Neural crest cell (in vitro differentiated cells): ENCODE data around the gene ITK. TPM values are rescaled to one million over a fixed set of nuclear protein-coding genes. Genes with fewer than 3 reads are reported as not detected.

Experiments
- DNase-seq: peaks from one replicate; pipeline ENCODE4 v3.0.0; 2021; ENCODE audit warnings: low read depth, mixed read lengths, low spot score
- H3K27ac Mint-ChIP-seq: one replicate; pipeline ENCODE4 v1.8.0; 2021; ENCODE audit warnings: mild to moderate bottlenecking, mixed read lengths; ENCODE audit not compliant: unreplicated experiment
- H3K27me3 Mint-ChIP-seq: 2 replicates; pipeline ENCODE4 v1.8.0; 2021; ENCODE audit warnings: low read depth, mild to moderate bottlenecking, mixed read lengths
- H3K36me3 Mint-ChIP-seq: 2 replicates; pipeline ENCODE4 v1.8.0; 2021; ENCODE audit warnings: low read depth, mild to moderate bottlenecking, mixed read lengths
- H3K4me1 Mint-ChIP-seq: 2 replicates; pipeline ENCODE4 v1.8.0; 2021; ENCODE audit warnings: mixed read lengths
- H3K4me3 Mint-ChIP-seq: one replicate; pipeline ENCODE4 v1.8.0; 2021; ENCODE audit warnings: mild to moderate bottlenecking, mixed read lengths
- H3K9me3 Mint-ChIP-seq: 2 replicates; pipeline ENCODE4 v1.8.0; 2021; ENCODE audit warnings: mixed read lengths
- total RNA-seq: library from RNA; stranded (reverse); gene quantifications from 2 replicates; pipeline ENCODE4 v1.2.1, GENCODE V29; 2021
- TF ChIP-seq, protein P1 (sequence below): fragments of 200-600 bp; sonication (generic); conservative IDR thresholded peaks from 2 replicates; pipeline ENCODE4 v1.5.0; 2021; ENCODE audit warnings: antibody characterized with exemption, mild to moderate bottlenecking

The ITK gene
- total RNA-seq, 1 donor from 2014 or later = not detected

DNA sequence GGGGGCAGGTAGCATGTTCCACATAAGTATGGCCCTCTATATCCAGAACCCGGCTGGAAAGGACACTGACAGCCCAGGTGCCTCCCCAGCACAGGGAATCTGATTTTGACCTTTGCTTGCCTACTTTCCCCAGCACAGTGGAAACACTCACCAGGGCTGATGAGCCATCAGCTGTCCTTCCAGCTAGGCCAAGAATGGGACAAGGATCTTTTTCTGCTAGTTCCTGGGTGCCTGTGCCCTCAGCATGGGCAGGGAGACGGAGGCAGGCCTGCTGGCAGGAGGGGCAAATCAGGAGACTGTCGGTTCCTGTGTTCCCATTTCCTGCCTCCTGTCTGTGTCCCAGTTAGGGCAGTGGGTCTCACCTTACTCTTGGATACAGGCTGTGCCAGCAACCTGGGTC is 86.4 kb downstream of the ITK start:
- Mint-ChIP-seq H3K4me3 (peak overlapping the region; percentile 83), H3K36me3 (peaks cover 6% of the 10 kb centered on the region), H3K27ac (peak overlapping the region; percentile 27), H3K4me1 (peaks cover 34% of the 10 kb centered on the region), H3K27me3 (peaks cover 9% of the 10 kb centered on the region), H3K9me3 (peaks cover 2% of the 10 kb centered on the region)
- TF ChIP-seq, protein P1, sequence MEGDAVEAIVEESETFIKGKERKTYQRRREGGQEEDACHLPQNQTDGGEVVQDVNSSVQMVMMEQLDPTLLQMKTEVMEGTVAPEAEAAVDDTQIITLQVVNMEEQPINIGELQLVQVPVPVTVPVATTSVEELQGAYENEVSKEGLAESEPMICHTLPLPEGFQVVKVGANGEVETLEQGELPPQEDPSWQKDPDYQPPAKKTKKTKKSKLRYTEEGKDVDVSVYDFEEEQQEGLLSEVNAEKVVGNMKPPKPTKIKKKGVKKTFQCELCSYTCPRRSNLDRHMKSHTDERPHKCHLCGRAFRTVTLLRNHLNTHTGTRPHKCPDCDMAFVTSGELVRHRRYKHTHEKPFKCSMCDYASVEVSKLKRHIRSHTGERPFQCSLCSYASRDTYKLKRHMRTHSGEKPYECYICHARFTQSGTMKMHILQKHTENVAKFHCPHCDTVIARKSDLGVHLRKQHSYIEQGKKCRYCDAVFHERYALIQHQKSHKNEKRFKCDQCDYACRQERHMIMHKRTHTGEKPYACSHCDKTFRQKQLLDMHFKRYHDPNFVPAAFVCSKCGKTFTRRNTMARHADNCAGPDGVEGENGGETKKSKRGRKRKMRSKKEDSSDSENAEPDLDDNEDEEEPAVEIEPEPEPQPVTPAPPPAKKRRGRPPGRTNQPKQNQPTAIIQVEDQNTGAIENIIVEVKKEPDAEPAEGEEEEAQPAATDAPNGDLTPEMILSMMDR = no peak
- DNase-seq = no peak

DNA sequence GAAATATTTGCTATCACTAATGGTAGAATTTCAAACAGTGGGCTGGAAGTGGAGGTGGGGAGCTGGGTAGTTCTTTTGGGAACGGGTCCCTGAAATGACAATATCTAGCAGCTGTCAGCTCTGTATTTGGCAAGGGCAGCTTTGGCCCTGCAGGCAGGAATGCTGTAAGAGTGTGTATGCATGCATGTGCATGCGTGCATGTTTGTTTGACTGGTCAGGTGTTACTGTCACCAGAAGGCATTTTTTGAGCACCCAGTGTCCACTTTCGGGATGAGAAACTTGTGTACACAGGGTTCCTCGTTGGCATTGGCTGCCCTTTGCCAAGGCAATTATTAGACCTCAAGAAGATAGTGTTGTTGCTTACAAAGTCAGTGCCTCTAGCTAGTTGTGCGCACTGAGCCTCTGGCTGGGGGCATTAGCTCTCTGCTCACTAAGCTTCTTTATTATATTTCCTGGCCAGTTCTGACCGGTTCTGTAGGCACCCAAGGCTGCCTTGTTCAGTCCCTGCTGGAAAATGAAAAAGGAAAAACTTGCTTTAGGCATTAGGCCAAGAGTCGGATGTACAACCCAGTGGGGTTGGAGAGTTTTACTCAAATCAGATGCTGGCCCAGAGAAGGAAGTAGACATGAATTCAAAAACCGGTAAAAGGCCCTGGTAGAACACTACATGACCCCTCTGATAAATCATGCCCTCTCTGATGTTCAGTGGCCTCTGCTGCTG is 87.3 kb downstream of the ITK start:
- peaks cover 9% of the 10 kb centered on the region for H3K27me3 Mint-ChIP-seq
- peaks cover 2% of the 10 kb centered on the region for H3K9me3 Mint-ChIP-seq
- peaks cover 6% of the 10 kb centered on the region for H3K36me3 Mint-ChIP-seq
- TF ChIP-seq, protein P1 = peak; percentile 28
- no peak overlapping the region for H3K27ac Mint-ChIP-seq
- no peak for DNase-seq
- peaks cover 34% of the 10 kb centered on the region for H3K4me1 Mint-ChIP-seq
- H3K4me3 Mint-ChIP-seq = peak overlapping the region; percentile 83

- no peaks in the 10 kb centered on the region for H3K27me3 Mint-ChIP-seq
- no peak for DNase-seq
- peaks cover 6% of the 10 kb centered on the region for H3K36me3 Mint-ChIP-seq
- no peak overlapping the region for H3K4me3 Mint-ChIP-seq
- peaks cover 2% of the 10 kb centered on the region for H3K9me3 Mint-ChIP-seq
- H3K4me1 Mint-ChIP-seq = peaks cover 34% of the 10 kb centered on the region
- TF ChIP-seq, protein P1 = no peak
- H3K27ac Mint-ChIP-seq = no peak overlapping the region
Observed at GRCh38 chr5:157269165-157269671, 88.6 kb downstream of the ITK start.

DNA sequence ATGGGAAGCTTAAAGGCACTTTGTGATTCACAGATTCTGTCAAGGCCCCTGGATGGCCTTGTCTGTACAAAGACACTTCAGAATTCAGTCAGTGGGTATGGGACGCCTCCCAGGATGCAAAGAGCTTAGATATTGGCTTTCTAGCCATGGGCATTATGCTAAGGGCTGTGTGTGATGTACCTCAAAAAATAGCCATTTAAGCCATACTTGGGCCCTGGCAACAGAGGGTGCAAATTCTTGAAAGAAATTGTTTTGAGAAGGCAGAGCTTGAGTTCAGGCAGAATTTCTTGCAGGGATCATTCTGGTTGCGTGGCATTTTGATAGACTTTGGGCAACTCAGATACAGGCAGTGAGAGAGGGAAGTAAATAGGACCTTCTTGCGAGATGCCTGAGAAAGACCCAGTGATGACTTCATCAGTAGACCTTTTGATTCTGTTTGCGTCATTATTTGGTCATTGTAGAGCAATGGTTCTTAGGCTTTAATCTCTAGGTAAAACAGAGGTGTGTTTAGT is 89.2 kb downstream of the ITK start:
- DNase-seq = no peak
- TF ChIP-seq, protein P1 = no peak
- peak overlapping the region; percentile 10 for H3K4me3 Mint-ChIP-seq
- no peak overlapping the region for H3K27ac Mint-ChIP-seq
- H3K36me3 Mint-ChIP-seq = peaks cover 6% of the 10 kb centered on the region
- H3K27me3 Mint-ChIP-seq = no peaks in the 10 kb centered on the region
- H3K9me3 Mint-ChIP-seq = peaks cover 2% of the 10 kb centered on the region
- H3K4me1 Mint-ChIP-seq = peaks cover 34% of the 10 kb centered on the region

- H3K4me1 Mint-ChIP-seq = peaks cover 29% of the 10 kb centered on the region
Observed at GRCh38 chr5:157270771-157271170, 90.1 kb downstream of the ITK start.

More at GRCh38 chr5:157270771-157271170, 90.1 kb downstream of the ITK start:
- TF ChIP-seq, protein P1 = no peak
- Mint-ChIP-seq H3K9me3 (peaks cover 2% of the 10 kb centered on the region), H3K27me3 (no peaks in the 10 kb centered on the region), H3K4me3 (no peak overlapping the region), H3K36me3 (peaks cover 6% of the 10 kb centered on the region), H3K27ac (no peak overlapping the region)
- DNase-seq = no peak
